SU-DHL-6 (cell line): ENCODE data around the gene CHIT1.

Source experiments
- CTCF ChIP-seq: fragments of 200-600 bp; sonication (generic); IDR thresholded peaks from one replicate; pipeline ENCODE4 v1.5.1; 2017; ENCODE audit warnings: antibody characterized with exemption, mild to moderate bottlenecking, low read length, moderate library complexity; ENCODE audit not compliant: insufficient read depth, poor library complexity, severe bottlenecking
- EZH2phosphoT487 ChIP-seq: fragments of 200-600 bp; sonication (generic), shearing (Covaris generic); conservative IDR thresholded peaks from 2 replicates; pipeline ENCODE4 v1.6.1; 2018; ENCODE audit warnings: mild to moderate bottlenecking, antibody characterized with exemption, low read length, moderate library complexity, mixed read lengths

DNA sequence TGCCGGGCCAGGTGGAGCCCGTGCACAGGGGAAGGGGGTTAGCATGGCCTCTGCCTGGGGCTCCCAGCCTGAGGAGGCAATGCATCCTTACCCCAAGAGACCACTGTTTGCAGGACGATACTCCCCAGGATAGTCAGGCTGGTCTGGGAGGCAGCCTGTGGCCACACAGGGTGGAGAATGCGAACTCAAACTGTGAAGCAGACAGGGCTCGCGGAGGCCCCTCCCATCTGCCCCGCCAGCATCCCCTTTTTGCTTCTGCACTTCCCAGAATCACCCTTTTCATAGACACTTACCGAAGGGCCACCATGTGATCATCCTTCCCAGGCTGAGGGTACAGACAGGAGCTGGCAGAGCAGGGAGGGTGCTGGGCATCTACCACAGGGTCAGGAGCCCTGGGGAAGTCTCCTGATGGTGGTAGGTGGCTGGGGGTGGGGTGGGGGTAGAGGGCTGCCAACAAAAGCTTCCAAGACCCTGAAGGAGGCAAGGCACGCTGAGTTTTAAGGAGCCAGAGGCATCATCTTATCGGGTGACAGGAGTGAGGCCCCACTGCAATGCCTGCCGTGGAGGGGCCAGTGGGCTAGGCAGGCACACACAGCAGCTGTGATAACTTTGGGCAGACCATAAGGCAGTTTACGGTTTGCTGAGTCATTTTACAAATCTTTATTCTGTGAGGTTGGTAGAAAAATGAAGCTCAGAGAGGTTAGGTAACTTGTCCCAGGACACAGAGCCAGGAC lies 44.6 kb upstream of the CHIT1 start:
- TF ChIP-seq CTCF, result no peak
- no peak for TF ChIP-seq EZH2phosphoT487
